ENCODE data around the gene PNKD.

DNA sequence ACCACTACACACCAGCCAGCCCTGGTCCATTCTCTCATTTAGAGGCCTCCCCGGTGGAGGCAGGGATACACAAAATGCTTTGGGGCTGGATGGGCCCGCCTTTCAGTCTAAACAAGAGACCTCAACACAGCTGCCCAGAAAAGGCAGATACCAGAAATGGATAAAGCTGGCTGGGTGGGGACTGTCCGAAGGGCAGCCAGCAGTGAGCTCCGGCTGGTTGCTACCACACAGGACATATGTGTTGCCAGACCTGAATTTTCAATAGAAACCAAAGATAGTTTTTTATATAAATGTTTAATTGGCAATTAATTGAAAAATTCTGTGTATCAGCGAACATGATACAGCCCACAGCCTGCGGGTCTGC is 8.1 kb upstream of the PNKD start:
- TF ChIP-seq CTCF (IDR thresholded peaks at IDR 0.05) = no peak
- TF ChIP-seq POLR2A (IDR thresholded peaks at IDR 0.05) = no peak

Data from heart left ventricle (tissue), 13 donors.